ENCODE data around the gene ACVR1.
A peak's percentile ranks its signal among the peaks of the same experiment; 100 is the strongest.

Gene ACVR1

DNA sequence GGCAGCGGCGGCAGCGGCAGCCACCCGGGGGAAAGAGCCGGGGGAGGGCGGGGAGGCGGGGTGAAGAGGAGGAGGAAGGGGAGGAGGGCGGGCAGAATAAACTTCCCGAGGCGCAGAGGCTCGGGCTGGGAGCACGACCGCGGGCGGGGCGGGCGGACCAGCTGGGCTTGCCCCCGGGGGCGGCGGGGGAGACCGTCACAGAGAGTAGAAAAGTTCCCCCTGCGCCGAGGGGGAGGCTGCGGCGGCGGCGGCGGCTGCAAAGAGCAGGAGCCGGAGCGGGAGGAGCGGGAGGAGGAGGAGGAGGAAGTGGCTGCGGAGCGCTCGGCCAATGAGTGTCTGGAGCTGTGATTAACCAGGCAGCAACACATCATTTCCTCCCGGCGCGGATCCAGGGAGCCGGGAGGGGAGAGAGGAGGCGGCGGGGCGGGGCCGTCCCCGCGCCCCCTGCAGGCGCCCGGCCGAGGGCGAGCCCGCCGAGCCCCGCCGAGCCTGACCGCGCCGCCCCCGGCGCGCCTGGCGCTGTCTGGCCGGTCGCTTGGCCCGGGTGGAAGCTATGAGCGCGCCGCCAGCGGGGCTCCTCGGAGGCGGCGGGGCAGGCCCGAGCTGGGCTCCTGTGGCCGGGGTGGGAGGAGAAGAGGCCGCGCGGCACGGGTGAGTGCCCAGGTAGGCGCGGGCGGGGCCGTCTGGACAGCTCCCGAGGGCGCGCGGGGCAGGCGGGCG lies at the start of gene ACVR1:
TSS of gene ACVR1 (minus strand) at position 265 of the 720 bp plus-strand sequence. CDS start 76,837 bp downstream, outside the sequence.
- H3K27ac ChIP-seq (ENCODE audit: low read depth, low read length) = peak within 1 kb of the TSS; percentile 92
- H3K4me1 ChIP-seq (ENCODE audit: insufficient read depth, low read length) = peaks cover 43% of the 10 kb centered on the region
- H3K27me3 ChIP-seq (ENCODE audit: control insufficient read depth in 1 of 2, insufficient read depth in 2 of 2, low read length in 2 of 2) = no peaks in the 10 kb centered on the region
- no peaks in the 10 kb centered on the region for H3K36me3 ChIP-seq (ENCODE audit: insufficient read depth, low read length)
- H3K9me3 ChIP-seq (ENCODE audit: low read length) = no peaks in the 10 kb centered on the region
- H3K9ac ChIP-seq (ENCODE audit: low read length) = peak within 1 kb of the TSS; percentile 70
- H3K4me3 ChIP-seq (ENCODE audit: low read depth in 1 of 2, low read length in 2 of 2) = peak within 1 kb of the TSS; percentile 80 to 86

DNA sequence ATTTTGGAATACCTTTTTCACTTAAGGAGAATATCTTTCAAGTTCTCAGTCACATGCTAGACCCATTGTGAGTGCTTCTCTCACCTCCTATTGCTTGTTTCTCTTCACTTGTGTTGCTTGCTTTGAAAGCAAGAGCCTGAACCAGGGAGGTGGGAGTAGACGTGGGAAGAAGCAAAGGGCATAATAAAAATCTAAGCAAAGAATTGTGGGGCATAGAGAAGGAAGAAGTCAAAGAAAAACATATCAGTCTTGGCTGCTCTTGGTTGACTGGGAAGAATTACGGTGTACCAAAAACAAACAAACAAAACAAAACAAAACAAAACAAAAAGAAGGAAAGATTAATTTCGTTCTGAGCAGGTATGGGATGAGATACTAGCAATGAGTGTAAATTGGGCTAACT lies 48.9 kb upstream of the ACVR1 start:
- H3K36me3 ChIP-seq (ENCODE audit: insufficient read depth, low read length) = no peaks in the 10 kb centered on the region
- H3K4me3 ChIP-seq (ENCODE audit: low read depth in 1 of 2, low read length in 2 of 2) = no peak overlapping the region
- no peak overlapping the region for H3K27ac ChIP-seq (ENCODE audit: low read depth, low read length)
- H3K27me3 ChIP-seq (ENCODE audit: control insufficient read depth in 1 of 2, insufficient read depth in 2 of 2, low read length in 2 of 2) = no peaks in the 10 kb centered on the region
- no peaks in the 10 kb centered on the region for H3K9me3 ChIP-seq (ENCODE audit: low read length)
- no peaks in the 10 kb centered on the region for H3K4me1 ChIP-seq (ENCODE audit: insufficient read depth, low read length)
- H3K9ac ChIP-seq (ENCODE audit: low read length) = no peak overlapping the region

DNA sequence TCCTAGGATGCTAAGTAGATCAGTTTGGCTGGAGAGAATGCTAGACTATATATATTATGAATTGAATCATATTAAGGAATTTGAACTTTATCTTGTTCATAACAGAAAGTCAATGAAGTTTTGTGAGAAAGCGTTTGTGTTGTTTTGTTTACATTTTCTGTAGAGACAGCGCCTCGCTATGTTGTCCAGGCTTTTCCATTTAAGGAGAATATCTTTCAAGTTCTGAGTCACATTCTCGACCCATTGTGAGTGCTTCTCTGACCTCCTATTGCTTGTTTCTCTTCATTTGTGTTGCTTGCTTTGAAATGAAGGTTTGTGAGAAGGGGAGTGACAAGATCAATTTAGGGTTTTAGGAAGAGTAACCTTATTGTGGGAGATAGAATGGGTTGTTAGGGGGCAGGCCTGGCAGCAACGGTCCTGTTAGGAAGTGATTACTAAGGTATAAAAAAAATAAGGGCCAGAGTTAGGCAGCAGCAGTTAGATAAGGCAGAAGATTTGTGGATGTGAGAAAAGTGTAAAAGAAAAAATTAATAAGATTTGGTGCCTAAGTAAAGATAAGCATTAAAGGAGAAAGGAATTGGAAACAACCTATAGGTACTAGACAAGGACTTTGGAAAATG lies 47.6 kb upstream of the ACVR1 start:
- H3K27me3 ChIP-seq (ENCODE audit: control insufficient read depth in 1 of 2, insufficient read depth in 2 of 2, low read length in 2 of 2) = no peaks in the 10 kb centered on the region
- no peak overlapping the region for H3K27ac ChIP-seq (ENCODE audit: low read depth, low read length)
- no peaks in the 10 kb centered on the region for H3K4me1 ChIP-seq (ENCODE audit: insufficient read depth, low read length)
- no peaks in the 10 kb centered on the region for H3K36me3 ChIP-seq (ENCODE audit: insufficient read depth, low read length)
- H3K9ac ChIP-seq (ENCODE audit: low read length) = no peak overlapping the region
- no peaks in the 10 kb centered on the region for H3K9me3 ChIP-seq (ENCODE audit: low read length)
- H3K4me3 ChIP-seq (ENCODE audit: low read depth in 1 of 2, low read length in 2 of 2) = no peak overlapping the region

DNA sequence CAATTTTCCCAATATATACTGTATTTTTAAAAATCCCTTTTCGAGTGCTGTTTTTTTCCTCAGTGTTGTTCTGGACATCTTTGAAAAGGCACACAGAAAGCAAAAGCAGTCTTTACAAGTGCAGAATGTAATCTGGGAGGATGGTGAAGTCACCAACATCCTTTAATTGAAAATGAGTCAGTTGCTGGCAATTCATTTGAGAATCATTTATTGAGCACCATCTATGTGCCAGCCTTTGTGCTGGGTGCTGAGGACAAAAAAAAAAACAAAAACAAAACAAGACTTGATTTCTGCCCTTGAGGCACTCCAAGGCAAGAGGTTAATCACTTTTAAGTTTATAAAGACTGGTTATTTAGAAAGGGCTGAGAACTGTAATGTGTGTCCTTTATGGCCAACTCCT lies 46.7 kb upstream of the ACVR1 start:
- H3K9me3 ChIP-seq (ENCODE audit: low read length) = no peaks in the 10 kb centered on the region
- no peaks in the 10 kb centered on the region for H3K36me3 ChIP-seq (ENCODE audit: insufficient read depth, low read length)
- no peak overlapping the region for H3K4me3 ChIP-seq (ENCODE audit: low read depth in 1 of 2, low read length in 2 of 2)

DNA sequence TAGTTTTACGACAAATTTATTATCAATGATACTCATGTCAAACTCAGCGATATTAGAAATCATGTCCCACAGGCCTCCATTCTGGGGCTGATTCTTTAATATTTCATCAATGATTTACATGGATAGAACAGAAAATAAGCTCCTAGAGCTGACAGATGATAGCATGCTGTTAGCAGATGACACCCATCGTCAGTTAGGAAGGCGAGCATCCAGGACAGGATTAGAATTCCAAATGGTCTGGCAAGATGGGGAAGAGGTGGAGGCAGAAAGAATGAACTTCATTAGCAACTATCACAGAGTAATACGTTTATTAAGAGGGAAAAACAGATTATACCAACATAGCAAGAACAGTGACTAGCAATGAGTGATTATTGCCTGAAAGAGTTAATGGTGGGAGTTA lies 46.2 kb upstream of the ACVR1 start:
- H3K27ac ChIP-seq (ENCODE audit: low read depth, low read length) = no peak overlapping the region
- H3K9me3 ChIP-seq (ENCODE audit: low read length) = no peaks in the 10 kb centered on the region
- no peaks in the 10 kb centered on the region for H3K4me1 ChIP-seq (ENCODE audit: insufficient read depth, low read length)
- H3K36me3 ChIP-seq (ENCODE audit: insufficient read depth, low read length) = no peaks in the 10 kb centered on the region
- H3K27me3 ChIP-seq (ENCODE audit: control insufficient read depth in 1 of 2, insufficient read depth in 2 of 2, low read length in 2 of 2) = no peaks in the 10 kb centered on the region
- no peak overlapping the region for H3K4me3 ChIP-seq (ENCODE audit: low read depth in 1 of 2, low read length in 2 of 2)
- H3K9ac ChIP-seq (ENCODE audit: low read length) = no peak overlapping the region

More for the DNA sequence above, 46.7 kb upstream of the ACVR1 start:
- no peak overlapping the region for H3K9ac ChIP-seq (ENCODE audit: low read length)
- H3K4me1 ChIP-seq (ENCODE audit: insufficient read depth, low read length) = no peaks in the 10 kb centered on the region
- no peaks in the 10 kb centered on the region for H3K27me3 ChIP-seq (ENCODE audit: control insufficient read depth in 1 of 2, insufficient read depth in 2 of 2, low read length in 2 of 2)
- no peak overlapping the region for H3K27ac ChIP-seq (ENCODE audit: low read depth, low read length)

DNA sequence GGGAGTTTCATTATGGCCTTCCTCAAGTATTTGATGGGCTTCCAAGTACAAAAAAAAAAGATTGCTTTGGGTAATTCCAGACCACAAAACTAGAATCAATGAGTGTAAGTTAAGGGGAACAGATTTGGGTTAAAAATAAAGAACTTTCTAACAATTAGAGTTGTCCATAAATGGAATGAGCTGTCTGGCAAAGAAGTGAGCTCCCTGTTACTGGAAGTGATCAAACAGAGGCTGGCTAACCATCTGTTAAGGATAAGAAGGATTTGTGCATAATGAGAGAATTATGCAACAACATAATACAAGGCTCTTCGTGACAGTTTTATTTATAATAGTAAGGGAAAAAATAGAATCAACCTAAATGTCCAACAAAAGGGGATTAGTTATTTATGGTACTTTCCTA lies 44.6 kb upstream of the ACVR1 start:
- H3K9me3 ChIP-seq (ENCODE audit: low read length) = no peaks in the 10 kb centered on the region
- no peaks in the 10 kb centered on the region for H3K4me1 ChIP-seq (ENCODE audit: insufficient read depth, low read length)
- H3K36me3 ChIP-seq (ENCODE audit: insufficient read depth, low read length) = no peaks in the 10 kb centered on the region
- H3K27ac ChIP-seq (ENCODE audit: low read depth, low read length) = no peak overlapping the region
- H3K4me3 ChIP-seq (ENCODE audit: low read depth in 1 of 2, low read length in 2 of 2) = no peak overlapping the region
- no peaks in the 10 kb centered on the region for H3K27me3 ChIP-seq (ENCODE audit: control insufficient read depth in 1 of 2, insufficient read depth in 2 of 2, low read length in 2 of 2)
- no peak overlapping the region for H3K9ac ChIP-seq (ENCODE audit: low read length)

DNA sequence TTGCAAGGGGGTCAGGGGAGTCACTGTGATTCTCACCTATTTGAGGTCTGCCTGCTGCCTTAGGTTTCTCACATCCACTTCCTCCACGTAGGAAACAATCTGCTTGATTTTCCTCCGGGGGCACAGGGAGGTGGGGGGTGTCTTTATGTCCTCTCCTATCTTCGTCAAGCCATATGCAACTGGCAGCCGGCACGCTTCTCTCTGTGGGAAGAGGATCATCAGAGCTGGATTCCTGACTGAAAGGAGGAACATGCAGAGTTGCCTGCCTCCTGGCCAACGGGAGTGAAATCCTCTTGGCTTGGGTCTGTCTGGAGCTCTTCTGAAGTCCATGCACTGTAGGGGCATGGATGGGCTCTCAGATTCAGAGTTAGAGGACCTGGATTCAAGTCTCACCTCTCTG lies 43.1 kb upstream of the ACVR1 start:
- Histone ChIP-seq H3K36me3 (ENCODE audit: insufficient read depth, low read length) (no peaks in the 10 kb centered on the region), H3K4me3 (ENCODE audit: low read depth in 1 of 2, low read length in 2 of 2) (no peak overlapping the region), H3K4me1 (ENCODE audit: insufficient read depth, low read length) (no peaks in the 10 kb centered on the region), H3K27me3 (ENCODE audit: control insufficient read depth in 1 of 2, insufficient read depth in 2 of 2, low read length in 2 of 2) (no peaks in the 10 kb centered on the region), H3K27ac (ENCODE audit: low read depth, low read length) (no peak overlapping the region), H3K9ac (ENCODE audit: low read length) (no peak overlapping the region), H3K9me3 (ENCODE audit: low read length) (no peaks in the 10 kb centered on the region)

DNA sequence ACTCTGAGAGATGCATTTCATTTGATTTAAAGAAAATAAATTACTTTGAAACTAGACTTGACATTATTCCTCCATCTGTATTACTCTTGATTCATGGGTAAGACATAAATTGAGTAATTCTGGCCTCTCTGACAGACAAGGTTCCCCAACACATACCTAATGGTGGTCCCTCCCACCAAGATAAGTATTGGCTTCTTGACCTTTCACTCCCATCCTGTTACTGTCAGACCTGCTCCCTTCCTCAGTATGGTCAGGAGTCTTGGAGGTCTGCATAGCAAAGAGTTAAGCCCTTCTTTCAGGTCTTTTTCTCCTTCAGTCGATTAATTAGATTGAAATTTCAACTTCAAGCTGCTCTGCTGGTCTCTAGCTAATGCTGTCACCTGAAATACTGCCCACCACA lies 42.2 kb upstream of the ACVR1 start:
- Histone ChIP-seq H3K36me3 (ENCODE audit: insufficient read depth, low read length) (no peaks in the 10 kb centered on the region), H3K27me3 (ENCODE audit: control insufficient read depth in 1 of 2, insufficient read depth in 2 of 2, low read length in 2 of 2) (no peaks in the 10 kb centered on the region), H3K9ac (ENCODE audit: low read length) (no peak overlapping the region), H3K4me1 (ENCODE audit: insufficient read depth, low read length) (no peaks in the 10 kb centered on the region), H3K9me3 (ENCODE audit: low read length) (no peaks in the 10 kb centered on the region), H3K27ac (ENCODE audit: low read depth, low read length) (no peak overlapping the region), H3K4me3 (ENCODE audit: low read depth in 1 of 2, low read length in 2 of 2) (no peak overlapping the region)

DNA sequence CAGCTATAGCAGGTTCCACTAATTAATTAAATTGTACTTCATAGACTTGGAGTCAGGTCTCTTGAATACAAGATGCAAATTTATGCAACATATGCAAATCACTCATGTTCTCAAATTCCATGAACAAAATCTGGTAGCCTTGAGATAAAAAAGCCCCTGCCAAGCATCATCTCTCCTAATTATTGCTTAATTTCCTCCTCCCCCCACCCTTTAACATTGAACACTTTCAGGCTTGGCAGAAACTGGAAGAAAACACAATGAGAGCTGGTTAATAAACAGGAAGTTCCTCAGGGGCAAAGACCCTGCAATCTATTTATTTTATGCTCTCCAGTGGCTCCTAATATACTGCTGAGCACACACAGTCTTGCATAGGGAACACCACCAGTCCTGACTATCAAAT lies 35.6 kb upstream of the ACVR1 start:
- Histone ChIP-seq H3K36me3 (ENCODE audit: insufficient read depth, low read length) (no peaks in the 10 kb centered on the region), H3K9ac (ENCODE audit: low read length) (no peak overlapping the region), H3K27me3 (ENCODE audit: control insufficient read depth in 1 of 2, insufficient read depth in 2 of 2, low read length in 2 of 2) (no peaks in the 10 kb centered on the region), H3K9me3 (ENCODE audit: low read length) (no peaks in the 10 kb centered on the region), H3K4me1 (ENCODE audit: insufficient read depth, low read length) (no peaks in the 10 kb centered on the region), H3K4me3 (ENCODE audit: low read depth in 1 of 2, low read length in 2 of 2) (no peak overlapping the region), H3K27ac (ENCODE audit: low read depth, low read length) (no peak overlapping the region)

DNA sequence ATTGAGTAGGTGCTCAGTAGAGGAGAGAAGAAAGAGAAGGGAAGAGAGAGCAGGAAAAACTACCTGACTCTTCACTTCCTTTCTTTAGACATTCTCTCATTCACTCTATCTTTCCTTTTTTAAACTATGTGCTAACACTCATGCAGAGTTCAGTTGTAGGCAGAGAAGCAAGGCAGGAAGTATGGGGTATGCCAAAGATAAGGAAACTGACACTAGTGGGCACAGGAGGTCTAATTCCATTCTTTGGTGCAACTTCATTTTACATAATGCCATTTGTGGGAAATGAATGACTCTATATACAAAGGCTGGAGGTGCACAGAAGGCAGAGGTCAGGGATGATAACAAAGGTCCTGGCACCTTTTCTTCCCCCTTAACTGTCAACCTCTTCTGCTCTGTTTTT lies 35.1 kb upstream of the ACVR1 start:
- Histone ChIP-seq H3K9me3 (ENCODE audit: low read length) (no peaks in the 10 kb centered on the region), H3K36me3 (ENCODE audit: insufficient read depth, low read length) (no peaks in the 10 kb centered on the region), H3K27me3 (ENCODE audit: control insufficient read depth in 1 of 2, insufficient read depth in 2 of 2, low read length in 2 of 2) (no peaks in the 10 kb centered on the region), H3K9ac (ENCODE audit: low read length) (no peak overlapping the region), H3K4me3 (ENCODE audit: low read depth in 1 of 2, low read length in 2 of 2) (no peak overlapping the region), H3K27ac (ENCODE audit: low read depth, low read length) (no peak overlapping the region), H3K4me1 (ENCODE audit: insufficient read depth, low read length) (no peaks in the 10 kb centered on the region)

DNA sequence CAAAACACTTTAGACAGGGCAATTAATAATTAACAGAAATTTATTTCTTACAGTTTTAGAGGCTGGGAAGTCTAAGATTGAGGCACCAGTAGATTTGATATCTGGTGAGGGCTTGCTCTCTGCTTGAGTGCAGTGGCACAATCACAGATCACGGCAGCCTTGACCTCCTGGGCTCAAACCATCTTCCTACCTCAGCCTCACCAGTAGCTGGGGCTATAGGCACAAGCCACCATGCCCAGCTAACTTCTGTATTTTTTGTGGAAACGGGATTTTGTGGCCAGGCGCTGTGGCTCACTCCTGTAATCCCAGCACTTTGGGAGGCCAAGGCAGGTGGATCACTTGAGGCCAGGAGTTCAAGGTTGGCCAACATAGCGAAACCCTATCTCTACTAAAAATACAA lies 29.0 kb upstream of the ACVR1 start:
- H3K4me1 ChIP-seq (ENCODE audit: insufficient read depth, low read length) = no peaks in the 10 kb centered on the region
- no peak overlapping the region for H3K27ac ChIP-seq (ENCODE audit: low read depth, low read length)
- no peaks in the 10 kb centered on the region for H3K36me3 ChIP-seq (ENCODE audit: insufficient read depth, low read length)
- no peak overlapping the region for H3K4me3 ChIP-seq (ENCODE audit: low read depth in 1 of 2, low read length in 2 of 2)
- H3K9me3 ChIP-seq (ENCODE audit: low read length) = no peaks in the 10 kb centered on the region
- no peak overlapping the region for H3K9ac ChIP-seq (ENCODE audit: low read length)
- H3K27me3 ChIP-seq (ENCODE audit: control insufficient read depth in 1 of 2, insufficient read depth in 2 of 2, low read length in 2 of 2) = no peaks in the 10 kb centered on the region

DNA sequence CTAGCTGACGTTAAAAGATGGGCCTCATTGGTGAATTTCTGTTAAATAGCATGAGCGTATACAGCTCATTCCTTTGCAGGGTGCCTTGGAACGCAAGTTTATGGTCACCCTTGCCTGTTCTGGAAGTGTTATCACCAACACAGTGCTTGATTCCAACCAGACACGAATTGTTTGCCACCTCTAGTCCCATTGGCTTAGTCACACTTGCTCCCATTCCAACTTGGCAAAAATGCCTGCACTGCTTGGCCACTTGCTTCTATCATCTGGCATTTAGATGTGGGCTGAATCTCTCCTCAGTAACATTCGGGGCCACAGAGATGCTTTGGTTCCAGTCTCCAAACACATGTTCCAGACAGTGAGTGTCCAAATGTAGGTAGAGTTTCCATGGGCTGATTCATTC lies 27.5 kb upstream of the ACVR1 start:
- no peak overlapping the region for H3K27ac ChIP-seq (ENCODE audit: low read depth, low read length)

More for the DNA sequence above, 27.5 kb upstream of the ACVR1 start:
- Histone ChIP-seq H3K9ac (ENCODE audit: low read length) (no peak overlapping the region), H3K27me3 (ENCODE audit: control insufficient read depth in 1 of 2, insufficient read depth in 2 of 2, low read length in 2 of 2) (no peaks in the 10 kb centered on the region), H3K4me1 (ENCODE audit: insufficient read depth, low read length) (no peaks in the 10 kb centered on the region), H3K4me3 (ENCODE audit: low read depth in 1 of 2, low read length in 2 of 2) (no peak overlapping the region), H3K9me3 (ENCODE audit: low read length) (no peaks in the 10 kb centered on the region), H3K36me3 (ENCODE audit: insufficient read depth, low read length) (no peaks in the 10 kb centered on the region)

Measured in muscle layer of colon (tissue), 2 donors.